Smooth muscle cell (in vitro differentiated cells): Measurements from ENCODE around the gene KIF1A. TPM values are rescaled to one million over a fixed set of nuclear protein-coding genes. Genes with fewer than 3 reads are reported as not detected.

ENCODE experiments used
- DNase-seq: peaks from one replicate; lab custom pipeline; 2025; ENCODE audit not compliant: unreplicated experiment; lab: John Stamatoyannopoulos, UW
- H2AFZ ChIP-seq: fragments of 200-600 bp; sonication (generic); 2 replicates; pipeline ENCODE4 v1.6.0; 2016; ENCODE audit warnings: antibody characterized with exemption, low read depth, mild to moderate bottlenecking
- H3F3A ChIP-seq: fragments of 200-600 bp; sonication (generic); 2 replicates; pipeline ENCODE4 v1.6.0; 2017; ENCODE audit warnings: antibody characterized with exemption, low read depth
- H3K27ac ChIP-seq: fragments of 200-600 bp; sonication (generic); 2 replicates; pipeline ENCODE4 v1.5.1; 2016; ENCODE audit warnings: low read depth, mild to moderate bottlenecking
- H3K27me3 ChIP-seq: fragments of 200-600 bp; sonication (generic); 2 replicates; pipeline ENCODE4 v1.6.1; 2016; ENCODE audit warnings: low read depth, mild to moderate bottlenecking
- H3K36me3 ChIP-seq: fragments of 200-600 bp; sonication (generic); 2 replicates; pipeline ENCODE4 v1.5.1; 2016; ENCODE audit warnings: low read depth
- H3K4me1 ChIP-seq: fragments of 200-600 bp; sonication (generic); 2 replicates; pipeline ENCODE4 v1.5.1; 2016; ENCODE audit warnings: low read depth
- H3K4me2 ChIP-seq: fragments of 200-600 bp; sonication (generic); 2 replicates; pipeline ENCODE4 v1.6.0; 2016; ENCODE audit warnings: mild to moderate bottlenecking
- H3K4me3 ChIP-seq: fragments of 200-600 bp; sonication (generic); 2 replicates; pipeline ENCODE4 v1.5.1; 2016; ENCODE audit warnings: mild to moderate bottlenecking
- H3K79me2 ChIP-seq: fragments of 200-600 bp; sonication (generic); 2 replicates; pipeline ENCODE4 v1.6.0; 2016; ENCODE audit warnings: low read depth, mild to moderate bottlenecking
- H3K9ac ChIP-seq: fragments of 200-600 bp; sonication (generic); 2 replicates; pipeline ENCODE4 v1.6.0; 2016; ENCODE audit warnings: low read depth
- H3K9me3 ChIP-seq: fragments of 200-600 bp; sonication (generic); replicated peaks from 2 replicates; pipeline ENCODE4 v1.5.1; 2016; ENCODE audit warnings: low read depth
- H4K20me1 ChIP-seq: fragments of 200-600 bp; sonication (generic); 2 replicates; pipeline ENCODE4 v1.6.0; 2016; ENCODE audit warnings: low read depth
- WGBS: methylation state at CpG from one replicate; pipeline ENCODE4 v1.1.7; 2016; ENCODE audit warnings: low lambda C conversion rate; 5-methylcytosine and 5-hydroxymethylcytosine counted together
- polyA plus RNA-seq: library from polyadenylated mRNA; unstranded; fragments of >200 nt; fragmentation: Nextera tagmentation; extraction: Ambion mirVana; gene quantifications from 2 replicates; pipeline ENCODE4 v1.2.1, GENCODE V29; 2016
- total RNA-seq: library from RNA; depleted of rRNA; stranded (reverse); fragments of >200 nt; gene quantifications from 2 replicates; pipeline ENCODE4 v1.2.3, GENCODE V29; 2014
- TF ChIP-seq, protein P1 (sequence below): fragments of 200-600 bp; sonication (generic); IDR thresholded peaks from 2 replicates; pipeline ENCODE4 v1.5.1; 2017; ENCODE audit warnings: borderline replicate concordance, mild to moderate bottlenecking, antibody characterized with exemption; ENCODE audit not compliant: insufficient read depth, poor library complexity, severe bottlenecking

The KIF1A gene
- total and polyA plus RNA-seq, 2 experiments from 2014 or later = 4.6 to 8.4 TPM

DNA sequence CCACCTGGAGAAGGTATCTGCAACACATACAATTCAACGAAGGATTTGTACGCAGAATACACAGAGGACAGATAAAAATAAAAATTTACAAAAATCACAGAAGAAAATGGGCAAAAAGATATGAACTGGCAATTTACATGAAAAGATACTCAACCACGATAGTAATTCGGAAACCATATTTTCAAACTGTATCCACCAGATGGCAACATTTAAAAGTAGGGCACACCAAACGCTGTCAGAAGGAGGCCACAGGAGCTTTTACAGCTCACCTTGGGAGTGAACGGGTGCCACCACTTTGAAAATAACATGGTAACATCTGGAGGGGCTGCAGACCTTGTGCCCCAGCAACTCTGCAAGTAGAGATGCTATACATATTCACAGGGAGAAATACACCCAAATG is 9.8 kb downstream of the KIF1A start:
- Histone ChIP-seq H2AFZ (no peak overlapping the region), H3K9me3 (no peaks in the 10 kb centered on the region), H3F3A (no peaks in the 10 kb centered on the region), H3K4me2 (no peak overlapping the region), H3K36me3 (no peaks in the 10 kb centered on the region), H3K4me1 (no peaks in the 10 kb centered on the region), H3K27ac (no peak overlapping the region), H4K20me1 (no peaks in the 10 kb centered on the region), H3K79me2 (no peaks in the 10 kb centered on the region), H3K9ac (no peak overlapping the region), H3K4me3 (no peak overlapping the region), H3K27me3 (no peaks in the 10 kb centered on the region)
- no peak for DNase-seq
- TF ChIP-seq, protein P1, sequence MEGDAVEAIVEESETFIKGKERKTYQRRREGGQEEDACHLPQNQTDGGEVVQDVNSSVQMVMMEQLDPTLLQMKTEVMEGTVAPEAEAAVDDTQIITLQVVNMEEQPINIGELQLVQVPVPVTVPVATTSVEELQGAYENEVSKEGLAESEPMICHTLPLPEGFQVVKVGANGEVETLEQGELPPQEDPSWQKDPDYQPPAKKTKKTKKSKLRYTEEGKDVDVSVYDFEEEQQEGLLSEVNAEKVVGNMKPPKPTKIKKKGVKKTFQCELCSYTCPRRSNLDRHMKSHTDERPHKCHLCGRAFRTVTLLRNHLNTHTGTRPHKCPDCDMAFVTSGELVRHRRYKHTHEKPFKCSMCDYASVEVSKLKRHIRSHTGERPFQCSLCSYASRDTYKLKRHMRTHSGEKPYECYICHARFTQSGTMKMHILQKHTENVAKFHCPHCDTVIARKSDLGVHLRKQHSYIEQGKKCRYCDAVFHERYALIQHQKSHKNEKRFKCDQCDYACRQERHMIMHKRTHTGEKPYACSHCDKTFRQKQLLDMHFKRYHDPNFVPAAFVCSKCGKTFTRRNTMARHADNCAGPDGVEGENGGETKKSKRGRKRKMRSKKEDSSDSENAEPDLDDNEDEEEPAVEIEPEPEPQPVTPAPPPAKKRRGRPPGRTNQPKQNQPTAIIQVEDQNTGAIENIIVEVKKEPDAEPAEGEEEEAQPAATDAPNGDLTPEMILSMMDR = no peak
- WGBS = 93% methylated on average over 6 of the region's 6 CpGs

- H3F3A ChIP-seq = no peaks in the 10 kb centered on the region
- no peak overlapping the region for H2AFZ ChIP-seq
- TF ChIP-seq, protein P1 = no peak
- no peaks in the 10 kb centered on the region for H3K36me3 ChIP-seq
- no peak overlapping the region for H3K9ac ChIP-seq
- 94% methylated on average over 9 of the region's 9 CpGs for WGBS
- H3K4me3 ChIP-seq = no peak overlapping the region
- H3K4me2 ChIP-seq = no peak overlapping the region
- no peaks in the 10 kb centered on the region for H3K79me2 ChIP-seq
- DNase-seq = no peak
- no peaks in the 10 kb centered on the region for H3K27me3 ChIP-seq
- H3K27ac ChIP-seq = no peak overlapping the region
- H4K20me1 ChIP-seq = no peaks in the 10 kb centered on the region
- H3K4me1 ChIP-seq = no peaks in the 10 kb centered on the region
- no peaks in the 10 kb centered on the region for H3K9me3 ChIP-seq
These were observed 10.7 kb downstream of the KIF1A start for GRCh38 chr2:240809276-240809675.

GRCh38 chr2:240806459-240806858 is 13.6 kb downstream of the KIF1A start:
- Histone ChIP-seq H3K4me1 (no peaks in the 10 kb centered on the region), H3F3A (no peaks in the 10 kb centered on the region), H3K9ac (no peak overlapping the region), H3K27me3 (no peaks in the 10 kb centered on the region), H3K4me3 (no peak overlapping the region), H4K20me1 (no peaks in the 10 kb centered on the region), H3K36me3 (no peaks in the 10 kb centered on the region), H3K4me2 (no peak overlapping the region), H3K79me2 (no peaks in the 10 kb centered on the region), H3K9me3 (no peaks in the 10 kb centered on the region), H2AFZ (no peak overlapping the region), H3K27ac (no peak overlapping the region)
- TF ChIP-seq, protein P1 = no peak
- 92% methylated on average over 2 of the region's 2 CpGs for WGBS
- DNase-seq = no peak

- Histone ChIP-seq H3K79me2 (no peaks in the 10 kb centered on the region), H3K27ac (no peak overlapping the region), H2AFZ (no peak overlapping the region), H3K9me3 (no peaks in the 10 kb centered on the region), H4K20me1 (no peaks in the 10 kb centered on the region), H3K4me2 (no peak overlapping the region), H3K4me1 (no peaks in the 10 kb centered on the region), H3K9ac (no peak overlapping the region), H3K36me3 (no peaks in the 10 kb centered on the region), H3K27me3 (no peaks in the 10 kb centered on the region), H3K4me3 (no peak overlapping the region), H3F3A (no peaks in the 10 kb centered on the region)
- TF ChIP-seq, protein P1 = no peak
- WGBS = 94% methylated on average over 4 of the region's 4 CpGs
- no peak for DNase-seq
These were observed 14.0 kb downstream of the KIF1A start for GRCh38 chr2:240806006-240806405.
